Testis (tissue), 3 donors: ENCODE data around the gene CDK1. TPM values are rescaled to one million over a fixed set of nuclear protein-coding genes. Genes with fewer than 3 reads are reported as not detected.

ENCODE experiments used
- DNase-seq: peaks from one replicate; pipeline ENCODE4 v3.0.0-alpha.2; 2019
- H3K27ac ChIP-seq, 2 donors: fragments of 200-600 bp; sonication (generic); one replicate each; pipeline ENCODE4 v1.5.1; 2019
- H3K27me3 ChIP-seq: fragments of 200-600 bp; sonication (generic); one replicate; pipeline ENCODE4 v1.5.1; 2019
- H3K36me3 ChIP-seq: fragments of 200-600 bp; sonication (generic); one replicate; pipeline ENCODE4 v1.5.1; 2017; ENCODE audit warnings: low read depth; ENCODE audit errors: missing control alignments
- H3K4me1 ChIP-seq: fragments of 200-600 bp; sonication (generic); one replicate; pipeline ENCODE4 v1.5.1; 2019
- H3K4me3 ChIP-seq, 2 donors: fragments of 200-600 bp; sonication (generic); one replicate each; pipeline ENCODE4 v1.5.1; 2017 to 2019
- H3K9me3 ChIP-seq: fragments of 200-600 bp; sonication (generic); one replicate; pipeline ENCODE4 v1.5.1; 2017
- CTCF ChIP-seq, 3 experiments: fragments of 450-650 bp in 2 of 3; fragments of 200-600 bp in 1 of 3; sonication (generic) in 1 of 3; IDR thresholded peaks; one replicate each; pipeline ENCODE4 v1.5.1; 2016 to 2019; ENCODE audit warnings: antibody characterized with exemption in 3 of 3, mild to moderate bottlenecking in 2 of 3, moderate library complexity in 1 of 3
- POLR2A ChIP-seq: fragments of 450-650 bp; IDR thresholded peaks from one replicate; pipeline ENCODE4 v1.6.1; 2017; ENCODE audit warnings: antibody characterized with exemption, mild to moderate bottlenecking, moderate library complexity
- WGBS, 2 donors: methylation state at CpG; one replicate each; pipeline ENCODE4 v1.1.5; 2018; 5-methylcytosine and 5-hydroxymethylcytosine counted together
- intact Hi-C: fragments of 100-400 bp; cut with DNase I; formaldehyde crosslinking; loops from one replicate; pipeline ENCODE4 v1.15.1; 2023; ENCODE audit warnings: low total_unique reads
- polyA plus RNA-seq: library from polyadenylated mRNA; stranded (reverse); fragments of 350-450 nt; fragmentation: Illumina TruSeq; extraction: RNeasy Lipid Tissue Mini Kit (QIAGEN cat#74804); gene quantifications from one replicate; pipeline ENCODE4 v1.2.3, GENCODE V29; 2014; ENCODE audit warnings: low read depth, low replicate concordance; ENCODE audit not compliant: insufficient read depth
- total RNA-seq, 2 donors: library from RNA; depleted of rRNA; stranded (reverse); fragments of >200 nt; gene quantifications; one replicate each; pipeline ENCODE4 v1.2.3, GENCODE V29; 2016

Gene CDK1
- total and polyA plus RNA-seq, 3 donors from 2014 or later: 11.8 to 47.9 (median 14.3) TPM

GRCh38 chr10:60842694-60843093, 64.4 kb downstream of the CDK1 start:
- Histone ChIP-seq H3K9me3 (no peaks in the 10 kb centered on the region), H3K4me3 (no peak overlapping the region), H3K27me3 (no peaks in the 10 kb centered on the region), H3K36me3 (no peaks in the 10 kb centered on the region), H3K4me1 (peaks cover 2% of the 10 kb centered on the region), H3K27ac (no peak overlapping the region)
- no peak for DNase-seq
- TF ChIP-seq POLR2A (no peak), CTCF (IDR thresholded peaks at IDR 0.05) (no peak)
- 42 to 56% methylated on average over 1 of the region's 1 CpG for WGBS, 2 donors
- intact Hi-C loops: no loop called here

Other genes starting within 250 kb of the CDK1 start
- 10 to 100 TPM; 44.7 to 47.1 TPM for gene RHOBTB1, start 165.7 kb downstream of the CDK1 start, total RNA-seq
- gene RHOBTB1, start 165.7 kb downstream of the CDK1 start, polyA plus RNA-seq: 38.1 TPM